Measurements from ENCODE around the gene POU3F3.

DNA sequence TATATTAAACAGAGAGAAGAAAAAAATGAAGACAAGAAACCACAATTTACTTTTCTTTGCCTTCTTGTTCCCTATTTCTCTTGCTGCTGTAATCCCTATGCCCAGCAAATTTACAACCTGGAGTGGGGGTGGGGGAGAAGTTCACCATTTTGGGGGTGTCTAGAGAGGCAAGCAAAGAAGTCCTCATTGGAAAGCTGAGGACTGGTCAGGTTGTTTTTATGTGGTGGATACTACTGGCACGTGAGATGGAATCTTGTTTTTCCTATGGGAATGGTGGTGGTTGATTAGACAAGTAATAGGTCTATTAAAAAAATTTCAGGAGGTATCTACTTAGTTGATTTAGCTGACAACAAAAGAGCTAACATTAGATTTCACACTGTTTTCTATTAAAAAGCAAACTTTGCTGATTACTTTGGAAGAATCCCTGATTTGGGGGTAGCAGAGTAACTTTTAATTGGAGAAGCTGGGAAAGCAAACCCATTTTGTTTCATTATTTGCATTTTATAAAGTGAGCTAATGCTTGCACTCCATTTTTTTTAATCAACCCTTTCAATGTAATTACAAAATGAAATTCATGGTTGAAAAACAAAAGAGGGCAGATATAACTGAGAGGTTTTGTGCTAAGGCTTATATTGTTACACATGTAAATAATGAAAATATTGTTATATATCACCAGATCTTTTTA, 6.0 kb downstream of the POU3F3 start:
- TF ChIP-seq, protein P1, sequence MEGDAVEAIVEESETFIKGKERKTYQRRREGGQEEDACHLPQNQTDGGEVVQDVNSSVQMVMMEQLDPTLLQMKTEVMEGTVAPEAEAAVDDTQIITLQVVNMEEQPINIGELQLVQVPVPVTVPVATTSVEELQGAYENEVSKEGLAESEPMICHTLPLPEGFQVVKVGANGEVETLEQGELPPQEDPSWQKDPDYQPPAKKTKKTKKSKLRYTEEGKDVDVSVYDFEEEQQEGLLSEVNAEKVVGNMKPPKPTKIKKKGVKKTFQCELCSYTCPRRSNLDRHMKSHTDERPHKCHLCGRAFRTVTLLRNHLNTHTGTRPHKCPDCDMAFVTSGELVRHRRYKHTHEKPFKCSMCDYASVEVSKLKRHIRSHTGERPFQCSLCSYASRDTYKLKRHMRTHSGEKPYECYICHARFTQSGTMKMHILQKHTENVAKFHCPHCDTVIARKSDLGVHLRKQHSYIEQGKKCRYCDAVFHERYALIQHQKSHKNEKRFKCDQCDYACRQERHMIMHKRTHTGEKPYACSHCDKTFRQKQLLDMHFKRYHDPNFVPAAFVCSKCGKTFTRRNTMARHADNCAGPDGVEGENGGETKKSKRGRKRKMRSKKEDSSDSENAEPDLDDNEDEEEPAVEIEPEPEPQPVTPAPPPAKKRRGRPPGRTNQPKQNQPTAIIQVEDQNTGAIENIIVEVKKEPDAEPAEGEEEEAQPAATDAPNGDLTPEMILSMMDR (tag by site-specific recombination; IDR thresholded peaks at IDR 0.05): no peak
- TF ChIP-seq, protein P2, sequence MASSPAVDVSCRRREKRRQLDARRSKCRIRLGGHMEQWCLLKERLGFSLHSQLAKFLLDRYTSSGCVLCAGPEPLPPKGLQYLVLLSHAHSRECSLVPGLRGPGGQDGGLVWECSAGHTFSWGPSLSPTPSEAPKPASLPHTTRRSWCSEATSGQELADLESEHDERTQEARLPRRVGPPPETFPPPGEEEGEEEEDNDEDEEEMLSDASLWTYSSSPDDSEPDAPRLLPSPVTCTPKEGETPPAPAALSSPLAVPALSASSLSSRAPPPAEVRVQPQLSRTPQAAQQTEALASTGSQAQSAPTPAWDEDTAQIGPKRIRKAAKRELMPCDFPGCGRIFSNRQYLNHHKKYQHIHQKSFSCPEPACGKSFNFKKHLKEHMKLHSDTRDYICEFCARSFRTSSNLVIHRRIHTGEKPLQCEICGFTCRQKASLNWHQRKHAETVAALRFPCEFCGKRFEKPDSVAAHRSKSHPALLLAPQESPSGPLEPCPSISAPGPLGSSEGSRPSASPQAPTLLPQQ (tag by site-specific recombination; IDR thresholded peaks at IDR 0.05): no peak

All from HEK293 (cell line).